GM23248 (cell line): ENCODE measurements around the gene VWA5B2.

Experiments used
- EZH2 ChIP-seq: fragments of 200-600 bp; sonication (generic); IDR thresholded peaks from 2 replicates; pipeline ENCODE4 v1.6.1; 2018; ENCODE audit warnings: antibody characterized with exemption, mild to moderate bottlenecking; ENCODE audit not compliant: insufficient read depth, poor library complexity, severe bottlenecking
- EZH2phosphoT487 ChIP-seq: fragments of 200-600 bp; sonication (generic); IDR thresholded peaks from 2 replicates; pipeline ENCODE4 v1.6.1; 2018; ENCODE audit warnings: antibody characterized with exemption, moderate library complexity, mild to moderate bottlenecking, low read depth; ENCODE audit not compliant: insufficient read depth

GRCh38 chr3:184218814-184219213 is 10.6 kb upstream of the VWA5B2 start:
- TF ChIP-seq EZH2 (no peak), EZH2phosphoT487 (no peak)
